Left forelimb (tissue), 1 donor: Measurements from ENCODE around the gene DGUOK.
"Not testable (repeated sequence)": the region's sequence is repeated elsewhere in the genome, so short reads cannot be mapped to it uniquely, and the experiment has no call there.

Source experiments
- DNase-seq: peaks from one replicate; pipeline ENCODE4 v3.0.0-alpha.2; 2018; ENCODE audit warnings: low spot score

DGUOK gene

GRCh38 chr2:73901143-73901542 is 25.5 kb upstream of the DGUOK start:
- no peak for DNase-seq

GRCh38 chr2:73902284-73902683 is 24.4 kb upstream of the DGUOK start:
- DNase-seq = no peak

GRCh38 chr2:73903313-73903712 is 23.4 kb upstream of the DGUOK start:
- DNase-seq = no peak

- DNase-seq = not testable (repeated sequence)
Observed at GRCh38 chr2:73903949-73904613, 22.6 kb upstream of the DGUOK start.

GRCh38 chr2:73904952-73905351 is 21.7 kb upstream of the DGUOK start:
- no peak for DNase-seq

GRCh38 chr2:73906847-73907505 is 19.7 kb upstream of the DGUOK start:
- DNase-seq = no peak

- DNase-seq = no peak
Observed at GRCh38 chr2:73907840-73908452, 18.7 kb upstream of the DGUOK start.

- no peak for DNase-seq
Observed at GRCh38 chr2:73908689-73909652, 17.7 kb upstream of the DGUOK start.

- DNase-seq = no peak
Observed at GRCh38 chr2:73910873-73911547, 15.7 kb upstream of the DGUOK start.

- no peak for DNase-seq
Observed at GRCh38 chr2:73911548-73912208, 15.0 kb upstream of the DGUOK start.

- no peak for DNase-seq
Observed at GRCh38 chr2:73913414-73914054, 13.1 kb upstream of the DGUOK start.

GRCh38 chr2:73914667-73915066 is 12.0 kb upstream of the DGUOK start:
- no peak for DNase-seq

GRCh38 chr2:73915437-73915993 is 11.2 kb upstream of the DGUOK start:
- DNase-seq = no peak

GRCh38 chr2:73916666-73917065 is 10.0 kb upstream of the DGUOK start:
- DNase-seq = no peak

- DNase-seq = no peak
Observed at GRCh38 chr2:73917296-73917695, 9.4 kb upstream of the DGUOK start.

- no peak for DNase-seq
Observed at GRCh38 chr2:73917696-73918207, 8.9 kb upstream of the DGUOK start.

GRCh38 chr2:73918856-73919255 is 7.8 kb upstream of the DGUOK start:
- DNase-seq = no peak

GRCh38 chr2:73919596-73920228 is 7.0 kb upstream of the DGUOK start:
- no peak for DNase-seq
